Left cardiac atrium (tissue), 4 donors: ENCODE results near the gene CAMSAP2. TPM values are rescaled to one million over a fixed set of nuclear protein-coding genes. Genes with fewer than 3 reads are reported as not detected.

Source experiments
- ATAC-seq, 2 donors: fragments of 200-7000 bp; cut with Tn5 transposase; one replicate each; pipeline ENCODE4 v1.9.1; 2020; ENCODE audit warnings: mild to moderate bottlenecking in 2 of 2, moderate library complexity in 2 of 2
- DNase-seq: peaks from one replicate; pipeline ENCODE4 v3.0.0-alpha.2; 2020
- intact Hi-C, 2 donors: fragments of 100-400 bp; cut with DNase I; formaldehyde crosslinking; loops; one replicate each; pipeline versions ENCODE4 v1.14.1 to v1.15.1; 2022 to 2023
- total RNA-seq, 2 donors: library from RNA; stranded (reverse); fragmentation: NEBNext Ultra II Directional; extraction: Animal tissue kit (Norgen Biotek cat#: 25700); gene quantifications; one replicate each; pipeline ENCODE4 v1.2.1, GENCODE V29; 2021
- donor health status: DM: no; HTN: yes; CAD: no.
- donor health status: DM: no; HTN: yes; CAD: no; lungs with severe emphysema.
- donor health status: DM: yes; HTN: yes; CAD: no.
- donor health status: Dilated cardiomyopathy.

The CAMSAP2 gene
- total RNA-seq, 2 donors from 2014 or later = 32.1 to 40.9 TPM

DNA sequence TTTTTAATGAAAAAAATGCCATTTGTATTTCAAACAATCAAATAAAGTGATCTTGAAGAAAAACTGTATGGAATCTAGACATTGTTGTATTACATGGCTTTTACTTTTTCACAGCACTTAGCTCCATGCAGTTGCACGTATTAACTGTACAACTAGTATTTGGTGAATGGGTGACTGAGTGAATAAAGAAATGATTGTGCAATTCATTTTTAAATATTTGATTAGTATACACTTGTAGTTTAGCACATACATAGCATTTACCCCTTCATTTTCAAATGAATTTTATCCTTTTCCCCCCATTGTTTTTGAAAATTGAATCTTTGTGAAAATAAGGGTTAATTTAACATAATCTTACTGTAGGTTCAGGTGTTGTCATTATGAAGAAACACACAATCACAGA, 79.6 kb downstream of the CAMSAP2 start:
- DNase-seq (no peak), ATAC-seq (no peak)
- intact Hi-C loops = no loop called here

DNA sequence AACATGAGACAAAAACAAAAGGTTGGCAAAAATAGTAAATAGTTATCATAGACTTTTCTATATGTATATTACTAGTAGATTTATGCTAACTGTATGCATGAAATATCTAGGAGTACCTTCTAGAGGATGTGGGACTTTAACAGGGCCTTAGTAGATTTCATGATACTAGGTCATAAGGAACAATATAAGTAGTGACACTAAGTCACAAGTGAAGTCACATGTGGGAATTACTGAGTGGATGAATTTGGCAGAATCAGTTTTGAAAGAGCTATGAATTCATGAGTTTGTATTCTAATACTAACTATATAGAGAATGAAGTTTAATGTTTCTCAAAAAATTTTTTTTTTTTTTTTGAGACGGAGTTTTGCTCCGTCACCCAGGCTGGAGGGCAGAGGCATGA, 81.0 kb downstream of the CAMSAP2 start:
- DNase-seq (no peak), ATAC-seq (no peak)
- intact Hi-C loops = no loop called here

DNA sequence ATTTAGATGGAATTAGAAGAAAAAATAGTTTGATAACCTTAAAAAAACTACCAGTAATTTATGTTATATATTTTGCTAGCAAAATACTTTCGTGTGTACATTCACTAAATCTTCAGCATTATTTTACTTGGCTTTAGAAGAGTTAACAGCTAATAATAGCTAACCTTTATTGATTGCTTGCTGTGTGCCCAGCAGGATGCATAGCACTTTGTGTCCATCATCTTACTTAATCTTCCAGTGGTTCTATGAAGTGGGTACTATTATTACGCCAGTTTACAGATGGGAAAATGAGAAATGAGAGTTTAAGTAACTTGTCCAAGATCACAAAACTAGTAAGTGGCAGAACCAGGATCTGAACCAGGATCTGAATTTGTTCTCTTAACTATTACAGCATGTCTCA, 92.4 kb downstream of the CAMSAP2 start:
- DNase-seq = no peak
- intact Hi-C loops = no loop called here
- ATAC-seq = no peak

DNA sequence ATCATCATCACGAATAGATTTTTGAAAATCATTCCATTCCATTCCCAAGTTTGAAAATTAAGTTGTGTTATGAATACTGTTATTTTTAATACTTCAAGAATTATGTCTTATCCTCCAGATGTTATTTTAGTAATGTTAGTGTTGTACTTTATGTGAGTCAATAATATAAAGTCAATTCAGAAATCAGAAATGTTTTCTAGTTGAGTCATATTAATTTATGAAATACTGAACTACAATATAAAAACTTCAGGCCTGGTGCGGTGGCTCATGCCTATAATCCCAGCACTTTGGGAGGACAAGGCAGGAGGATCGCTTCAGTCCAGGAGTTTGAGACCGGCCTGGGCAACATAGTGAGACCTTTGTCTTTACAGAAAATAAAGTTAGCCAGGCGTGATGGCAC, 95.7 kb downstream of the CAMSAP2 start:
- DNase-seq = no peak
- ATAC-seq = no peak
- intact Hi-C loops = no loop called here

DNA sequence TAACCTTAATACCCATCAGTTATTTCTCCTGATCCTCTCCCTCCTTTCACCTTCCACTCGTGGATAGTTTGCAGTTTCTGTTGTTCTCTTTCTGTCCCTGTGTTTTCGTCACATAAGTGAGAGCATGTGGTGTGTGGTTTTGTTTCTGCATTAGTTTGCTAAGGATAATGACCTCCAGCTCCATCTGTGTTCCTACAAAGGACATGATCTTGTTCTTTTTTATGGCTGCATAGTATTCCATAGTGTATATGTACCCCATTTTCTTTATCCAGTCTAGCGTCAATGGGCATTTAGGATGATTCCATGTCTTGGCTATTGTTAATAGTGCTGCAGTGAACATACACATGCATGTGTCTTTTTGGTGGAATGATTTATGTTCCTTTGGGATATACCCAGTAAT, 97.5 kb downstream of the CAMSAP2 start:
- DNase-seq (no peak), ATAC-seq (no peak)
- intact Hi-C loops = loop anchor here in 1 of 2 donors (2.0 kb wide), 1 partner anchor 215 kb away; the partner anchor contains the start of gene KIF14

DNA sequence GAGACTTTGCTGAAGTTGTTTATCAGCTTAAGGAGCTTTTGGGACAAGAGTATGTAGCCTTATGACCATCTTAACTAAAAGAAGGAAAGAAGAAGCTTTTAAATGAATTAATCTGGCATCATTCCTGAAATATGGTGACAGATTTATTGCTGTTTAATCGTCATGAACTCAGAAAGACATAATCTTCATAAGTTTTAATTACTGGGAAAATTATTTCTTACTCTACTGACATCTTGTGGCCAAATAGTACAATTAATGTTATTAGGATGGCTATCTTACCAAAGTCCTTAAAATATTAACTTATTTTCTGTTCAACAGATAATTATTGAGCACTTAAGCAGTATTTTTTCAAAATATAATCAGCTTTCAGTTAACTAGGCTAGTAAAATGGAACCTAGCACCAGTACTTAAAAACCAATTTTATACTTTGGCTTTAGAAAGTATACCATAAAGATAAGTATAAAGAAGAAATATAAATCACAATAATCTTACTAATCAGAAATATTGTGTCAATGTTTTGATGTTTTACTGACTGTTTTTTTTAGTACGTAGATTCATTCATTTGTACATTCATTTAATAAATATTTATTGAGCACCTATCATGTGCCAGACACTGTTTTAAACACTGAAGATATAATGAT, 99.4 kb downstream of the CAMSAP2 start:
- ATAC-seq = no peak
- intact Hi-C loops = loop anchor here in 1 of 2 donors (2.0 kb wide), 1 partner anchor 217 kb away; the partner anchor contains the start of gene KIF14
- no peak for DNase-seq

DNA sequence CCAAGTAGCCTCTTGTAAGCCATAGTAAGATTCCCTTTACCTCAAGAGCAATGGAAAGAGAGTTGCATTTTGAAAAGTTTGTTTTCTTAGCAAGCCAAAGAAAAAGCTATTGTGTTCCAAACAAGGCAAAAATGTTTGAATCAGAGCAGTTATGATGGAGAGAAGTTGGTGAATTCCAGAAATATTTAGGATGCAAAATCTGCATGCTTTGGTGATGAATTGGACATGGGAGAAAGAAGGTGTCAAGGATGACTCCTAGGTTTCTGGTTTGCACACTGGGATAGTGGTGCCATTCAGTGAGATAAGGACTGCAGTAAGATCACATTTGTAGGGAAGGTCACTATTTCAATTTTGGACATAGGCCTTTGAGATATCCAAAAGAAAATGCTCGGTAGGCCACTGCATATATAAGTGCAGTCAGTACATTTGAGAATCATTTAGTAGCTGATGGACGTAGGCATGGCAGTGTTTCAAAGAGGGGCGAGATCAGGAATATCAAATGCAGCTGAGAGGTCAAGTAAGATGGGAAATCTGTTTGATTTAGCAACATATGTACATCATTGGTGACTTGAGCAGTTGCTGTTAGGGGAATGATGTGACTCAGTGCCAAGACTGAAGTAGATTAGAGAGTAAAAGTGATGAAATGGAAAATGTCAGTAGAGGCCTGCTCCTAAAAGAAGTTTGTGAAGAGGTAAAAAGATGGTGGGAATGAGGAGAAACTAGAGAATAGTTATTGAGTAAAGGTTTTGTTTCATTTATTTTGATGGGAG, 100.2 kb downstream of the CAMSAP2 start:
- intact Hi-C loops = no loop called here
- DNase-seq (no peak), ATAC-seq (peak; percentile 19 to 37)

DNA sequence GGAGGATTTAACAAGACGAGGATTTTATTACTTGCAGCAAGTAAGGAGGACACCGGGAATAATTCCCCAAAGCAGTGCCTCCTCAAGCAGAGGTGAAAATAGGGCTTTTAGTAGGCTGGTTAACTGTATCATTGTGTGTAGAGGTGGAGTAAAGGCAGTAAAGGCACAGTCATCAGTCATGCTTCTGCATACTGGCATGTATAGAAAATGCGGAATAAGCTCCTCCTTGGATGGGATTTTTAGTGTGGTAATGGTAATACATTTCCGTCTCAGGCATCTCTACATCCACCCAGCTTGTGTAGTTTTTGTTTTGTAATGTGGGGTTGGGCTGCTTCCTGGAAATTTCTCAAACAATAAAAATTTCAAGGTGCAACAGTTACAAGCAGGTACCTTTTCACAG, 106.7 kb downstream of the CAMSAP2 start:
- intact Hi-C loops = no loop called here
- no peak for ATAC-seq
- no peak for DNase-seq

DNA sequence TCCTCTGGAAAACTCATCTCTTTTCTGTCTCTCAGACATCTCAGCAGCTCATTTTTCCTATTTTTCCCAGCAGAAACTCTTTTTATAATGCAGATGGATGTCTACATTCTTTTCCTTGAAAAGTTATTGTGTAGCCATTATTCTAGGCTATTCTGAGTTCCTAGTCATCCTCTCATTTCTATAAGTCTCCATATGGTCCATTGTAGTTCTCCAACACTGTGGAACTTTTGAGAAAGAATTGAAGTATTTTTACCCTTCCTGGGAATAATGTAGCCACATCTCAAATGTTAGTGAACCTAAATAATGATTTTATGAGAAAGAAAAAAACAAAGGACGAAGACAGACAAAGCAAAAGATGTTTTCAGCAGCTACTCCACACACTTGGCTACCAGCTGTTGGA, 107.7 kb downstream of the CAMSAP2 start:
- ATAC-seq = no peak
- DNase-seq = no peak
- intact Hi-C loops = no loop called here

DNA sequence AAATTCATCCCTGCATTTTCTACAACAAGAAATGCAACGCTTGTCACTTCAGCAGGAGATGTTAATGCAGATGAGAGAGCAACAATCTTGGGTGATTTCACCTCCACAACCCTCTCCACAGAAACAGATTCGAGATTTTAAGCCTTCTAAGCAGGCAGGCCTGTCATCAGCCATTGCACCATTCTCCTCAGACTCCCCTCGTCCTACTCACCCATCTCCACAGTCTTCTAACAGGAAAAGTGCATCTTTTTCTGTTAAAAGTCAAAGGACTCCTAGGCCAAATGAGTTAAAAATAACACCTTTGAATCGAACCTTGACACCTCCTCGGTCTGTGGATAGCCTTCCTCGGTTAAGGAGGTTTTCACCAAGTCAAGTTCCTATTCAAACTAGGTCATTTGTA, 110.7 kb downstream of the CAMSAP2 start:
- DNase-seq = no peak
- intact Hi-C loops = no loop called here
- ATAC-seq = no peak

DNA sequence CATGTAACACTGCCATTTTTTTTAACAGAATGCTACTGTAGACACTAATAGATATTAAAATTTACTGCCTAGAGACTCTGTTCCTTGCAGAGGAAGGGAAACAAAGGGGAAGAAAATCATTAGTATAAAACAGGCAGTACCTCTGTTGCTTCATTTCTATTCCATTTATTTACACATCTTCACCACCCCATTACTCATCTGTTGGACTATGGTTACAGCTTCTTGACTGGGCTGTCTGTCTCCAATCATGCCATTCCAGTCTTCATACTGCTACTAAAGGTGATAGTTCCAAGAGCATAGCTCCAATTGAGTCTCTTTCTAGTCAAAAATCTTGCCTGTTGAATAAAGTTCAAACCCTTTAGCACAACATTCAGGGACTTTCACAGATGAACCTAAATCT, 111.9 kb downstream of the CAMSAP2 start:
- no peak for ATAC-seq
- intact Hi-C loops = no loop called here
- no peak for DNase-seq

DNA sequence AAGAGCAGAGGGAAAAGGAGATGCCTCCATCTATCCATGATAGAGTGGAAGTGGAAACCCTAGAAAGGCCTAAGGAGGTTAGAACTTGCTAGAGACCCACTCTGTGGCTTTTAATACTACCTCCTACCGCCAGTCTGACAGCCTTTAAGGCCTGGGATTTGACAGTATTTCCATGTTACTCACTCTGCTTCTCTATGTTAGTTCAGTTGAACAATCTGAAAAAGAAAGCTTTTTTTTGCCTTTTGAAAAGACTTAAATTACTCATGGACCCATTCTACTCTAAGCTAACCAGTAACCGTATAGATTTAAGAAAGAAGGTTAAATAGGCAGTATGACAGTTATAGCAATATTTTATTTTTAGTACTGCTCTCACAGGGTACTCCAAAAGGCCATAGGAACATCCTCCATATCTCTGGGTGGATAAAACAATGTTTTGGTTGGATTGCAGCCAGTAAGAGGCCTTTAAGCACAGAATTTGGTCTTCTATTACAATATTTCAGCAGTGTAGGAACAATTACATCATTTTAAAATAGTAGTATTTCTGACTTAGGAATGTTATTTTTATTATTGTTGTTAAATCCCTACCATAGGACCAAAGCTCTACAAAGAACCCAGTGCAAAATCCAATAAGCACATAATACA, 118.1 kb downstream of the CAMSAP2 start:
- intact Hi-C loops = no loop called here
- DNase-seq = no peak
- peak; percentile 15 to 49 for ATAC-seq

DNA sequence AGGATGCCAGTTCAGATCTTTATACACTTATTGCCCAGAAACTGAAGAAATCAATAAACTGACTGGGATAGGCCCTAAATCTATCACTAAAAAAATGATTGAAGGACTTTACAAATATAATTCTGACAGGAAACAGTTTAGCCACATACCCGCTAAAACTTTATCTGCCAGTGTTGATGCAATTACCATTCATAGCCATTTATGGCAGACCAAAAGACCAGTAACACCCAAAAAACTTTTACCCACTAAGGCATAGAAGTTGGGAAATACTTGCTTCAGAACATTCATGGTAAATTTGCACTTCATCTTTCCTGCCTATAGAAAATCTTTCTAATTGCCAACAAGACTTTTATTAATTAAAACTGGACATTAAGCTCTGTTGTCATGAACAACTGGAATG, 119.1 kb downstream of the CAMSAP2 start:
- no peak for DNase-seq
- ATAC-seq = no peak
- intact Hi-C loops = no loop called here

DNA sequence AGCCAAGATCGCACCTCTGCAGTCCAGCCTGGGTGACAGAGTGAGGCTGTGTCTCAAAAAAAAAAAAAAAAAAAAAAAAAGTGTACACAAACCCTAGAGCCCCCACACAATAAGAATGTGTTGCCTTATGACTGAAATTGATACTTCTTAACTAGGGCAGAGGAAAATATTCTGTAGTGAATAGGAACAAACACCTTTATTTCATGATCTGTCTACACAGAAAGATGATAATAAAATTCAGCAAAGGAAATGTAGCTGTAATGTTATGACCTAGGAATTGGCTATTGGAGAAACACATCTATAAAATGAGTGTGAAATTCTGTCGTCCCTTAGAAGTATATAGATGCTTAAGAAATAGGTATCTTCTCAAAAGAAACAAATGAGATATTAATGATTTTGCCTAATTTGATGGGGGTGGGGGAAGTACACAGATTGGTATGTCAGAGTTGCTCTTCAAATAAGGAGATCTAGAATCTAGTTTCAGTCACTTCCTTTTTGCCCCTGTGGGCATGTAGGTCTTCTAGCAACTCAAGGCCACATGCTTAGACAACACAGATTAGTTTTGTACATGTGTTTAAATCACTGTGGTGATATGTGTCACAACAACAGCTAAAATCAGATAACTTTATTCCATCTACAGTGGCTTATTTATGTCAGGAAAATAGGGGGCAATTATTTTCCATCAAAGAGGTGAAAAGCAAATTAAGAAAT, 123.4 kb downstream of the CAMSAP2 start:
- no peak for DNase-seq
- no peak for ATAC-seq
- intact Hi-C loops = no loop called here

DNA sequence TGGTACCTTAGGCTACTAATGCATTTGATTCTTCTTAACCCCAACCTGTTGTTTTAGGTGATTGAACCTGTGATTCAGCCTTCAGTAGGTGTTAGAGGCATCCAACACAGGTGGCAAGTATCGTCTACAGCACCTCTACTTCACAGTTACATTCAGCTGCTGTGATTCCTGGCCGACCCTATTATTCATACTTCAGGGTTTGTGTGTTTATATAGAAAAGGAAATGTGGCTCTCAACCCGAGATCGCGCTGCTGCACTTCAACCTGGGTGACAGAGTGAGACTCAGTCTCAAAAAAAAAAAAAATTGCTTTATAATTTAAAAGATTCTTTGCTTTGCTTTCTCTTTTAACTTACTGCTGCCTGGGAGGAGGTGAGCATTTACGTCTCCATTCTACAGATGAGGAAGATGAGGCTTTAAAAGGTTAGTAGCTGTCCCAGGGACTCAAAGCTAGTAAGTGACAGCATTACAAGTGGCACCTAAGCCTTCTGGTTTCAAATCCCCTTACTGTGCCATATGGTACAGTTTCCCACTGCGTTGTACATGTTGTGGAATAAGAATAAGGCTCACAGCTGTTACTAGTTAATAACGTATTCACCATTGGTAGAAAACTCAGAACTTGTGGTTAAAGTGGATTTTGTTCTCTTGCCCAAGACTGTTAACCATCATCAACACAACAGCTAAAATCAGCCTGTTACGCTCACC, 124.2 kb downstream of the CAMSAP2 start:
- DNase-seq (no peak), ATAC-seq (no peak)
- intact Hi-C loops = no loop called here

DNA sequence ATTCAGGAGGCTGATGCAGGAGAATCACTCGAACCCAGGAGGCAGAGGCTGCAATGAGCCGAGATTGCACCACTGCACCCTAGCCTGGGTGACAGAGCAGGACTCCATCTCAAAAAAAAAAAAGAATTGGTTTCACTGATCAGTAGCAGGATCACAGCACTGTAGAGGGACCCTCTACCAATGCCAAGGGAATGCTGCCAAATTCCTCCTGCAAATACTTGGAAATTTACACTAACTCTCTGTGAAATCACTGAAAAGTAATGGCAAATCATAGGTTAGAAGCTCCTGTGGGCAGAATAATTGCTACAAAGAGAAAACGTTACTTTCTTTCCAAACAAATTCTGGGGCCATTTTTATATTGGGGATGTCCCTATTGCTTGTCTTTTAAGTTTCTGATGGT, 127.4 kb downstream of the CAMSAP2 start:
- ATAC-seq (no peak), DNase-seq (no peak)
- intact Hi-C loops = no loop called here

DNA sequence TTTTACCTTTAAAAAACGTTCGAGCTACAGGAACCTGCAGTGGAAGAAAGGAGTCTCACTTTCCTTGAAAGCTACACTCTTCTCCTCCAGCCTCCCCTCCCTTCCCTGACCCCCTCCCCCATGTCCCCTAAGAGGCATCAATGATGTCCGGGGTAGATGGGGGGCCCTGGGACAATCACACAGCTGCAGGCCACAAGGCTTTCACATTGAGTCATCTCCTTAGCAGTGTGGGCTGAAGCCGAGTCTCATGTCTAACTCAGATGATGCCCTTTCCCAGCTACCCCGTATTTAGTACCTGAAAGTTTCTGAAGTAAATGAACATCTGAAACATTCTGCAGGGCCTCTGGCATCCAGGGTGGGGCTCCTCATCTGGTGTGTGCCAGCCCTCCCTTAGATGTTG, 127.8 kb downstream of the CAMSAP2 start:
- intact Hi-C loops = no loop called here
- ATAC-seq (peak in 1 of 2 donors; percentile 41), DNase-seq (no peak)

DNA sequence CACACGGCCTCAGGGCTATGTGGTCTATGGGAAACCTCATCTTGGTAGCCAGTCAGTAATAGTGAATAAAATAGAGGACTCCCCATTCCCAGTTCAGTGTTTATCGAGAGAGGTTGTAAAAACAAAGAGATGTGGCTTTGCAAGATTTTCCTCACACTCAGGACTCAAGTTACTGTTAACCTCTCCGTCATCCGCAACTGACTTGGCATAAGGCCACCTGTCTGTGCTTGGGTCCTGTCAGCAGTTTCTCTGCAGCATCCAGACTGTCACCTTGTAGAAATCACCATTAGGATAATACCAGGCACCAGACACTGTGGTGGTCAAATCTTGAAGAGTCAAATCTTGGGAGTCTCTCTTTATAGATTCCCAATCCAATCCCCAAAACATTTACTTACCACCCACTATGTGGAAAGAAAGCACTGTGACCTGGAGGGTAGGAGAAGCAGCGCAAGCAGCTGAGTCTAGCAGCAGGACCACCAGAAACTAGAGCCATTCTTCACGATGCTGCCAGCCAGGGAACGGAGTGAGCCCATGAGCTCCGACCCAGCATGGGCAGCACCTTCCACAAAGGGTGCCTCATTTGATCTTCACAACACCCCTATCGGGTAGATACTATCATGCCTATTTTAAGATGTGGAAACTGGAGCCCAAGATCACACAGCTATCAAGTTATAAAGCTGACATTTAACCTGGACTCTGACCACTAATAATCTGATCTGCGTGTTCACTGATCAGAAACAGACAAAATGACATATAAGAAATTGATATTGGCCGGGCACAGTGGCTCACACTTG, 128.5 kb downstream of the CAMSAP2 start:
- intact Hi-C loops = no loop called here

DNA sequence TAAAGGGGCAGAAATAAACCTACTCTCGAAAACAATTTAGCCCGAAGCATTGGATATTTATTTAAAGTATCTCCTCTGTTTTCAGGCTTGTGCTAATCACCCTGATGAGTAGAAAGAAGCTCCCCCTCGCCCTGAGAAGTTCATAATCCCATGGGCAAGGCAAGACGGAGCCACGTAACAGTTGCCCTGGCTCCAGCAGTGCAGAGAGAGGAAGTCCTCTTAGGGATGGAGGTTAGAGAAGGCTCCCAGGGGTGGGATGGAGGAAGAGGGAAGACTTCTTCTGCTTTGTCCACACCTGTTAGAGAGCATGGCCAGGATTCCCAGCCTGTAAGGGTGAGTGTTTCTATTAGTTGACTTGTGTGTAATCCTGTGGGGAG, 130.7 kb downstream of the CAMSAP2 start:
- ATAC-seq = no peak
- intact Hi-C loops = no loop called here
- DNase-seq = no peak

More for the DNA sequence above, 128.5 kb downstream of the CAMSAP2 start:
- ATAC-seq (peak in 1 of 2 donors; percentile 31), DNase-seq (no peak)
